ENCODE results near the gene RAB11FIP5.

RAB11FIP5 gene

DNA sequence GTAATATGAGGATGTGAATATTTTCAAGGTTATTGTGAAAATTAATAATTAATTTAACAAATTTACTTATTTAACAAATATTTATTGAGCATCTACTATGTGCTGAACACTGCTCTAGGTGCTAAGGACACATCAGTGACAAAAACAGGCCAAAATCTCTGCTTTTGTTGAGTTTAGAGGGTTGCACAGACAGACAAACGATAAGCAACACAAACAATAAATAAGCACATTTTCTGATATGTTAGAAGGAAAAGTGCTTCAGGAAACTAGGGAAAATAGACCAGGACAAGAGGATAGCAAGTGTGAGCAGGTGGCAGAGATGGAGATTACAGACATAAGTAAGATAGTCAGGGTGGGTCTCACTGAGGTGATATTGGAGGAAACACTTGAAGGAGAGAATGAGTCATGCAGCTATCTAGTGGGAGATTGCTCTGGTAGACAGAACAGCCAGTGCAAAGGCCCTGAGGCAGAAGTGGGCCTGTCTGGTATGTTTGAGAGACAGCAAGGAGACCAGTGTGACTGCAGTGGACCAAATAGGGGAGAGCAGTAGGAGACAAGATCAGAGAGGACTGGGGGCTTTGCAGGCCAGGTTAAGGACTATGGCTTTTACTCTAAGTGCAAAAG, 79.5 kb downstream of the RAB11FIP5 start:
- DNase-seq, result no peak

DNA sequence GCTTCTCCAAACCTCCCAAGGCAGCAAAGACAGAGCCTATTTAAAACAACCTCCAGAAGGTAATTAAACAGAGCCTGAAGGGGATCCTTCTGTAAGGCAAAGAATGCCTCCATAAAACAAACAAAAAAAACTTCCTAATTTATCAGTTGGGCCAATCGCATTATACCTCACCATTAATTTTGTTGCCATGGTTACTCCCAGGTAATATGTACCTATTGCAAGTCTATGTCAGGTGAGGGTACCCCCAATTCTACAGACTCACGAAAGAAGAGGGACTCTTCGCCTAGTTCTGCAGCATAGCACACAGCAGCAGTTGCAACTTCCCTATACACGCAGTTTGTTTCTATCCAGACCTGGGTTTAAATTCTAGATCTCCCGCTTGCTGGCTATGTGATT, 80.0 kb downstream of the RAB11FIP5 start:
- no peak for DNase-seq

DNA sequence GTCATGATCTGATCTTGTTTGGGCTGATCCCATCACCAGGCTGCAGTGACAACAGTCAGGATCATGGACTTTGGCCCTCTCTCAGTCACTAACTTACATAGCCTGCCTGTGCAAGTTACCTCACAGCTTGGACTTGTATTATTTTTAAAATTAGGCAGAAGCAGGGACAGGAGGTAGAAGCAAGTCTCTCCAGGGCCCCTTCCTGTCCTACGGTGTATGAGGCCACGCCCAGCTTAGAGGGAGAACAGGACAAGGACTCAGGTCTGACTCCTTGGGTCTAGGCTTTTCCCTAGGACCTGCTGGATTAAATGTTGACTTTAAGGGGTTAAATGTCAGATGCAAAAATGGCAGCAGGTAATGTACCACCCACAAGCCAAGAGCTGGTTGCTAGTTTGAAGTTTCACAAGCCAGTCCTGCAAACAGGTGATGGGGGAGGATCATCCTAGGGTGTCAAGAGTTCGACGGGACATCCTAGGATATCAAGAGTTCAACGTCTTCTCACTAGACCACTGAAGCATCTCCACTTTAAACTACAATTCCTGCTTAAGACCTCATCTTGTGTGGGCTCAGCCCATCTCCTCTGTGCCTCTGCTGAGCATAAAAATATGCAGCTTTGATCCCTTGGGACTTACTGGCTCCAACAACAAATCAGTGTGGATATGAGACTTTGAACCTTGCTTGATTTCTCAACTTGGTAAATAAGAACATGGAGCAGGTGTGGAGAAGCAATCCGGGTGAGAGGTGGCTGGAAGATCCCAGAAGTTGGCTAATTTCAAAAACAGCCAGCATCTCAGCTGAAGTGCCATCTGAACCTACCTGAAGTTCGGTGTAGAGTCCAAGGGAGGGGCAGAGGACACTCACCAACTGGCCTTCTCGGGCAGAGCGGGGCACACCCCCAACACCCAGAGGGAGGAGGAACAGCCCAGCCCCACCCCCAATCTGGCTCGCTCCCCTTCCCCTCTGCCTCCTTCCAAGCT, 80.7 kb downstream of the RAB11FIP5 start:
- DNase-seq, result no peak

- no peak for DNase-seq
These were observed 81.6 kb downstream of the RAB11FIP5 start for GRCh38 chr2:73031095-73031678.

GRCh38 chr2:73028841-73029240, 83.9 kb downstream of the RAB11FIP5 start:
- DNase-seq, result peak; percentile 27

GRCh38 chr2:73027340-73027739, 85.4 kb downstream of the RAB11FIP5 start:
- DNase-seq, result no peak

- DNase-seq, result no peak
These were observed 89.3 kb downstream of the RAB11FIP5 start for GRCh38 chr2:73023497-73023896.

All from fibroblast of skin of back (primary cell).